ENCODE results near the gene GSTA5.
"Not testable (repeated sequence)": the region's sequence is repeated elsewhere in the genome, so short reads cannot be mapped to it uniquely, and the experiment has no call there.

Gene GSTA5

GRCh38 chr6:52829046-52829817, 11.4 kb downstream of the GSTA5 start:
- no peak for TF ChIP-seq CTCF (IDR thresholded peaks at IDR 0.05; ENCODE audit: control insufficient read depth, insufficient read depth, low read depth, low read length, missing control alignments)
- H3K4me3 ChIP-seq (ENCODE audit: control insufficient read depth, low read depth, low read length), result no peak overlapping the region
- no peak for DNase-seq (ENCODE audit: low read depth)

GRCh38 chr6:52828621-52829020, 12.0 kb downstream of the GSTA5 start:
- DNase-seq (ENCODE audit: low read depth); H3K4me3 ChIP-seq (ENCODE audit: control insufficient read depth, low read depth, low read length): not testable (repeated sequence)

GRCh38 chr6:52827073-52827783, 13.4 kb downstream of the GSTA5 start:
- not testable (repeated sequence) for DNase-seq (ENCODE audit: low read depth); H3K4me3 ChIP-seq (ENCODE audit: control insufficient read depth, low read depth, low read length)

GRCh38 chr6:52826513-52826912, 14.1 kb downstream of the GSTA5 start:
- no peak for TF ChIP-seq CTCF (IDR thresholded peaks at IDR 0.05; ENCODE audit: control insufficient read depth, insufficient read depth, low read depth, low read length, missing control alignments)
- H3K4me3 ChIP-seq (ENCODE audit: control insufficient read depth, low read depth, low read length), result no peak overlapping the region
- DNase-seq (ENCODE audit: low read depth), result no peak

GRCh38 chr6:52825900-52826459, 14.6 kb downstream of the GSTA5 start:
- not testable (repeated sequence) for DNase-seq (ENCODE audit: low read depth); H3K4me3 ChIP-seq (ENCODE audit: control insufficient read depth, low read depth, low read length)

- DNase-seq (ENCODE audit: low read depth); H3K4me3 ChIP-seq (ENCODE audit: control insufficient read depth, low read depth, low read length): not testable (repeated sequence)
These were observed 15.3 kb downstream of the GSTA5 start for GRCh38 chr6:52825270-52825793.

- no peak overlapping the region for H3K4me3 ChIP-seq (ENCODE audit: control insufficient read depth, low read depth, low read length)
- TF ChIP-seq CTCF (IDR thresholded peaks at IDR 0.05; ENCODE audit: control insufficient read depth, insufficient read depth, low read depth, low read length, missing control alignments), result no peak
- no peak for DNase-seq (ENCODE audit: low read depth)
These were observed 18.8 kb downstream of the GSTA5 start for GRCh38 chr6:52821842-52822241.

- no peak for TF ChIP-seq CTCF (IDR thresholded peaks at IDR 0.05; ENCODE audit: control insufficient read depth, insufficient read depth, low read depth, low read length, missing control alignments)
- no peak overlapping the region for H3K4me3 ChIP-seq (ENCODE audit: control insufficient read depth, low read depth, low read length)
- DNase-seq (ENCODE audit: low read depth), result no peak
These were observed 20.4 kb downstream of the GSTA5 start for GRCh38 chr6:52820198-52820597.

All from AG09309 (cell line).